Astrocyte (in vitro differentiated cells and primary cell): ENCODE measurements around the gene KDM1B.

Source experiments
- EZH2 ChIP-seq: IDR thresholded peaks from 2 replicates; pipeline ENCODE4 v1.6.1; 2012; ENCODE audit warnings: mild to moderate bottlenecking, low read length, inconsistent platforms; ENCODE audit not compliant: insufficient read depth
- TF ChIP-seq, protein P1 (sequence below): IDR thresholded peaks from 2 replicates; pipeline ENCODE4 v1.5.1; 2011; ENCODE audit warnings: low read depth, mild to moderate bottlenecking, inconsistent platforms, low read length, moderate library complexity; ENCODE audit not compliant: insufficient read depth

DNA sequence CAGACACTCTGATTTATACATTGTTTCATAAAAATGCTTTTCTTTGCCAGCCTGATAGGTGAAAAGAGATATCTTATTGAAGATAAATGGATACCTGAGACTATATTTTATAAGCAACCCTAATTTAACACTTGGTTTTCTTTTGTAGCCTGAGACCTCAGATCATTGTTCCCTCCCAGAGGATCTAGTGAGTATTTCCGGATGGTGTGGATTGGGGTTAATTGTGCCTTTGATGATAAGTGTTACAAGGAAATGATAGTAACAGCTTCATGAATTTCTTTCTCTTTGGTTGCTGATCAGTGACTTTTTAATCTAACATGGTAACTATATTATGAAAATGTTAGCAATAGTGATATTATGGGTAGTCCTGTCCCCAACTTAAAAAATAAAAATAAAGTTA is 30.4 kb downstream of the KDM1B start:
- TF ChIP-seq, protein P1, sequence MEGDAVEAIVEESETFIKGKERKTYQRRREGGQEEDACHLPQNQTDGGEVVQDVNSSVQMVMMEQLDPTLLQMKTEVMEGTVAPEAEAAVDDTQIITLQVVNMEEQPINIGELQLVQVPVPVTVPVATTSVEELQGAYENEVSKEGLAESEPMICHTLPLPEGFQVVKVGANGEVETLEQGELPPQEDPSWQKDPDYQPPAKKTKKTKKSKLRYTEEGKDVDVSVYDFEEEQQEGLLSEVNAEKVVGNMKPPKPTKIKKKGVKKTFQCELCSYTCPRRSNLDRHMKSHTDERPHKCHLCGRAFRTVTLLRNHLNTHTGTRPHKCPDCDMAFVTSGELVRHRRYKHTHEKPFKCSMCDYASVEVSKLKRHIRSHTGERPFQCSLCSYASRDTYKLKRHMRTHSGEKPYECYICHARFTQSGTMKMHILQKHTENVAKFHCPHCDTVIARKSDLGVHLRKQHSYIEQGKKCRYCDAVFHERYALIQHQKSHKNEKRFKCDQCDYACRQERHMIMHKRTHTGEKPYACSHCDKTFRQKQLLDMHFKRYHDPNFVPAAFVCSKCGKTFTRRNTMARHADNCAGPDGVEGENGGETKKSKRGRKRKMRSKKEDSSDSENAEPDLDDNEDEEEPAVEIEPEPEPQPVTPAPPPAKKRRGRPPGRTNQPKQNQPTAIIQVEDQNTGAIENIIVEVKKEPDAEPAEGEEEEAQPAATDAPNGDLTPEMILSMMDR = no peak
- no peak for TF ChIP-seq EZH2
